GM12865 (cell line): ENCODE results near the gene NONO.
"Not testable (repeated sequence)": the region's sequence is repeated elsewhere in the genome, so short reads cannot be mapped to it uniquely, and the experiment has no call there.

Experiments used
- DNase-seq: peaks from one replicate; pipeline ENCODE4 v3.0.0; 2010; ENCODE audit warnings: low read depth
- H3K4me3 ChIP-seq: 2 replicates; pipeline ENCODE4 v1.5.1; 2011; ENCODE audit warnings: mild to moderate bottlenecking, low read depth, low read length, control low read depth
- TF ChIP-seq, protein P1 (sequence below): IDR thresholded peaks from 2 replicates; pipeline ENCODE4 v1.5.1; 2011; ENCODE audit warnings: low read length, control low read depth, low read depth, inconsistent platforms; ENCODE audit not compliant: insufficient read depth; ENCODE audit errors: missing control alignments

Gene NONO

GRCh38 chrX:71291381-71291780 lies 7.9 kb downstream of the NONO start:
- TF ChIP-seq, protein P1, sequence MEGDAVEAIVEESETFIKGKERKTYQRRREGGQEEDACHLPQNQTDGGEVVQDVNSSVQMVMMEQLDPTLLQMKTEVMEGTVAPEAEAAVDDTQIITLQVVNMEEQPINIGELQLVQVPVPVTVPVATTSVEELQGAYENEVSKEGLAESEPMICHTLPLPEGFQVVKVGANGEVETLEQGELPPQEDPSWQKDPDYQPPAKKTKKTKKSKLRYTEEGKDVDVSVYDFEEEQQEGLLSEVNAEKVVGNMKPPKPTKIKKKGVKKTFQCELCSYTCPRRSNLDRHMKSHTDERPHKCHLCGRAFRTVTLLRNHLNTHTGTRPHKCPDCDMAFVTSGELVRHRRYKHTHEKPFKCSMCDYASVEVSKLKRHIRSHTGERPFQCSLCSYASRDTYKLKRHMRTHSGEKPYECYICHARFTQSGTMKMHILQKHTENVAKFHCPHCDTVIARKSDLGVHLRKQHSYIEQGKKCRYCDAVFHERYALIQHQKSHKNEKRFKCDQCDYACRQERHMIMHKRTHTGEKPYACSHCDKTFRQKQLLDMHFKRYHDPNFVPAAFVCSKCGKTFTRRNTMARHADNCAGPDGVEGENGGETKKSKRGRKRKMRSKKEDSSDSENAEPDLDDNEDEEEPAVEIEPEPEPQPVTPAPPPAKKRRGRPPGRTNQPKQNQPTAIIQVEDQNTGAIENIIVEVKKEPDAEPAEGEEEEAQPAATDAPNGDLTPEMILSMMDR, result no peak
- H3K4me3 ChIP-seq, result no peak overlapping the region
- no peak for DNase-seq

GRCh38 chrX:71292669-71293365 lies 9.4 kb downstream of the NONO start:
- no peak overlapping the region for H3K4me3 ChIP-seq
- TF ChIP-seq, protein P1, result no peak
- DNase-seq, result no peak

GRCh38 chrX:71296806-71297205 lies 13.4 kb downstream of the NONO start:
- TF ChIP-seq, protein P1, result no peak

GRCh38 chrX:71298119-71298518 lies 14.7 kb downstream of the NONO start:
- TF ChIP-seq, protein P1, result no peak
- H3K4me3 ChIP-seq, result no peak overlapping the region
- DNase-seq, result no peak

More at GRCh38 chrX:71296806-71297205, 13.4 kb downstream of the NONO start:
- DNase-seq, result no peak
- H3K4me3 ChIP-seq, result no peak overlapping the region

DNA sequence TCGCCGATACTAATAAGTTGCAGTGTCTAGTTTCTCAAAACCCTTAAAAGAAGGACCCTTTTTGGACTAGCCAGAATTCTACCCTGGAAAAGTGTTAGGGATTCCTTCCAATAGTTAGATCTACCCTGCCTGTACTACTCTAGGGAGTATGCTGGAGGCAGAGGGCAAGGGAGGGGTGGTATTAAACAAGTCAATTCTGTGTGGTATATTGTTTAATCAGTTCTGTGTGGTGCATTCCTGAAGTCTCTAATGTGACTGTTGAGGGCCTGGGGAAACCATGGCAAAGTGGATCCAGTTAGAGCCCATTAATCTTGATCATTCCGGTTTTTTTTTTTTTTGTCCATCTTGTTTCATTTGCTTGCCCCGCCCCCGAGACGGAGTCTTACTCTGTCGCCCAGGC lies 16.6 kb downstream of the NONO start:
- DNase-seq, H3K4me3 ChIP-seq: not testable (repeated sequence)

- not testable (repeated sequence) for H3K4me3 ChIP-seq, DNase-seq
These were observed 17.1 kb downstream of the NONO start for GRCh38 chrX:71300495-71300894.

GRCh38 chrX:71301195-71301924 lies 17.9 kb downstream of the NONO start, which contains the start of gene ITGB1BP2:
Gene ITGB1BP2, plus strand, starts transcription at chrX:71301750. Its CDS starts 57 bp downstream, at chrX:71301807.
- DNase-seq, result no peak
- TF ChIP-seq, protein P1, result no peak
- H3K4me3 ChIP-seq, result no peak within 1 kb of the TSS
